Activated B cell treated with CpG ODN at 0.5 μM for 24 hours (primary cell): ENCODE data around the gene CRACDL. TPM values are rescaled to one million over a fixed set of nuclear protein-coding genes. Genes with fewer than 3 reads are reported as not detected.

Experiments used
- ATAC-seq: fragments of 200-7000 bp; cut with Tn5 transposase; one replicate; pipeline ENCODE4 v1.10.0; 2021; ENCODE audit warnings: low read depth, mild to moderate bottlenecking, moderate library complexity
- CTCF ChIA-PET: fragments of 350-600 bp; sonication (Branson Sonifier 250); formaldehyde crosslinking; loops from one replicate; lab custom pipeline; 2021; ENCODE audit warnings: antibody characterized with exemption; lab: Charles Lee
- POLR2A ChIA-PET: fragments of 350-600 bp; sonication (Branson Sonifier 250); formaldehyde crosslinking; loops from one replicate; lab custom pipeline; 2021; ENCODE audit warnings: antibody characterized with exemption; lab: Charles Lee
- DNase-seq: peaks from one replicate; pipeline ENCODE4 v3.0.0; 2022
- H3K27ac Mint-ChIP-seq: one replicate; pipeline ENCODE4 v1.8.0; 2020; ENCODE audit warnings: mixed read lengths
- H3K27me3 Mint-ChIP-seq: one replicate; pipeline ENCODE4 v1.8.0; 2021; ENCODE audit warnings: mixed read lengths
- H3K36me3 Mint-ChIP-seq: one replicate; pipeline ENCODE4 v1.8.0; 2021; ENCODE audit warnings: low read depth, mixed read lengths
- H3K4me1 Mint-ChIP-seq: one replicate; pipeline ENCODE4 v1.8.0; 2021; ENCODE audit warnings: mixed read lengths
- H3K4me3 Mint-ChIP-seq: one replicate; pipeline ENCODE4 v1.8.0; 2020; ENCODE audit warnings: mild to moderate bottlenecking, mixed read lengths
- H3K9me3 Mint-ChIP-seq: one replicate; pipeline ENCODE4 v1.8.0; 2020; ENCODE audit warnings: mixed read lengths
- CTCF ChIP-seq: fragments of 200-600 bp; IDR thresholded peaks from one replicate; pipeline ENCODE4 v1.8.0; 2022; ENCODE audit warnings: antibody characterized with exemption, mild to moderate bottlenecking
- intact Hi-C: fragments of 100-400 bp; cut with micrococcal nuclease; formaldehyde crosslinking; loops from one replicate; pipeline ENCODE4 v1.15.1; 2024
- total RNA-seq: library from RNA; stranded (reverse); gene quantifications from 2 replicates; pipeline ENCODE4 v1.2.3, GENCODE V29; 2022

CRACDL gene
- total RNA-seq, 1 donor from 2014 or later: not detected

- no peak for TF ChIP-seq CTCF
- DNase-seq: no peak
- ATAC-seq: no peak
- intact Hi-C loops: no loop called here
- no peaks in the 10 kb centered on the region for H3K9me3 Mint-ChIP-seq
- H3K4me3 Mint-ChIP-seq: no peak overlapping the region
- CTCF ChIA-PET: no interaction called here
- no peak overlapping the region for H3K27ac Mint-ChIP-seq
- H3K36me3 Mint-ChIP-seq: no peaks in the 10 kb centered on the region
- H3K4me1 Mint-ChIP-seq: peaks cover 6% of the 10 kb centered on the region
- H3K27me3 Mint-ChIP-seq: peaks cover 18% of the 10 kb centered on the region
- POLR2A ChIA-PET: no interaction called here
Observed at GRCh38 chr2:98932164-98932563, 3.9 kb downstream of the CRACDL start.

GRCh38 chr2:98931596-98931995 lies 4.4 kb downstream of the CRACDL start:
- Mint-ChIP-seq H3K27ac (no peak overlapping the region), H3K4me1 (peaks cover 5% of the 10 kb centered on the region), H3K9me3 (no peaks in the 10 kb centered on the region), H3K4me3 (no peak overlapping the region), H3K27me3 (peaks cover 18% of the 10 kb centered on the region), H3K36me3 (no peaks in the 10 kb centered on the region)
- DNase-seq (no peak), ATAC-seq (no peak)
- CTCF ChIA-PET: no interaction called here
- TF ChIP-seq CTCF: no peak
- POLR2A ChIA-PET: no interaction called here
- intact Hi-C loops: no loop called here

GRCh38 chr2:98929920-98930319 lies 6.1 kb downstream of the CRACDL start:
- TF ChIP-seq CTCF: no peak
- POLR2A ChIA-PET: no interaction called here

GRCh38 chr2:98928242-98928641 lies 7.8 kb downstream of the CRACDL start:
- Mint-ChIP-seq H3K9me3 (no peaks in the 10 kb centered on the region), H3K4me1 (no peaks in the 10 kb centered on the region), H3K36me3 (no peaks in the 10 kb centered on the region), H3K27ac (no peak overlapping the region), H3K4me3 (no peak overlapping the region), H3K27me3 (peaks cover 13% of the 10 kb centered on the region)
- TF ChIP-seq CTCF: no peak
- ATAC-seq: no peak
- intact Hi-C loops: no loop called here
- no peak for DNase-seq
- ChIA-PET POLR2A (no interaction called here), CTCF (no interaction called here)

More at GRCh38 chr2:98929920-98930319, 6.1 kb downstream of the CRACDL start:
- intact Hi-C loops: no loop called here
- Mint-ChIP-seq H3K9me3 (no peaks in the 10 kb centered on the region), H3K27me3 (peaks cover 13% of the 10 kb centered on the region), H3K27ac (no peak overlapping the region), H3K36me3 (no peaks in the 10 kb centered on the region), H3K4me3 (no peak overlapping the region), H3K4me1 (no peaks in the 10 kb centered on the region)
- DNase-seq (no peak), ATAC-seq (no peak)
- CTCF ChIA-PET: no interaction called here

GRCh38 chr2:98927027-98927426 lies 9.0 kb downstream of the CRACDL start:
- Mint-ChIP-seq H3K27me3 (peaks cover 15% of the 10 kb centered on the region), H3K4me3 (no peak overlapping the region), H3K9me3 (no peaks in the 10 kb centered on the region), H3K4me1 (no peaks in the 10 kb centered on the region), H3K27ac (no peak overlapping the region), H3K36me3 (no peaks in the 10 kb centered on the region)
- ChIA-PET CTCF (no interaction called here), POLR2A (no interaction called here)
- intact Hi-C loops: no loop called here
- no peak for TF ChIP-seq CTCF
- DNase-seq (no peak), ATAC-seq (no peak)
